ENCODE data around the gene ATG9A. TPM values are rescaled to one million over a fixed set of nuclear protein-coding genes. Genes with fewer than 3 reads are reported as not detected.

ATG9A gene
- total RNA-seq, 1 experiment from 2014 or later, result 46.4 TPM

DNA sequence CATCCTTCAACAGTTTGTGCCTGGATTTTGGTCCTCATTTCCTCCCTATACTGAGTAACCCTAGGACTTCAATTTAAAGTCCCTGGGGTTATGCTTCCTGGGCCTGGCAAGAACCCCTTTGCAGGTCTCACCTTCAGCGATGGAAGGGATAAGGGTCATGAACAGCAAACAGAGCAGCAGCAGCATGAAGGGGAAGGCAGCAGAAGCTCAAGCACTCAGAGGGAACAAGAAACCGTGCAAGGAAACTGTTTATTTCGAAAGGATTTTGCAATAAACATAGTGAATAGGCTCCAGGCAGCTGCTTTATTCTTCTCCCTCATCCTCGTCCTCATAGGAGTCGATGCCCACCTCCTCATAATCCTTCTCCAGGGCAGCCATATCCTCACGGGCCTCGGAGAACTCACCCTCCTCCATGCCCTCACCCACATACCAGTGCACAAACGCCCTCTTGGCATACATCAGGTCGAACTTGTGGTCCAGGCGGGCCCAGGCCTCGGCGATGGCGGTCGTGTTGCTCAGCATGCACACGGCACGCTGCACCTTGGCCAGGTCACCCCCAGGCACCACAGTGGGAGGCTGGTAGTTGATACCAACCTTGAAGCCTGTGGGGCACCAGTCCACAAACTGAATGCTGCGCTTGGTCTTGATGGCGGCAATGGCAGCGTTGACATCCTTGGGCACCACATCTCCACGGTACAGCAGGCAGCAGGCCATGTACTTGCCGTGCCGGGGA, 20.8 kb upstream of the ATG9A start:
- TF ChIP-seq, protein P1, sequence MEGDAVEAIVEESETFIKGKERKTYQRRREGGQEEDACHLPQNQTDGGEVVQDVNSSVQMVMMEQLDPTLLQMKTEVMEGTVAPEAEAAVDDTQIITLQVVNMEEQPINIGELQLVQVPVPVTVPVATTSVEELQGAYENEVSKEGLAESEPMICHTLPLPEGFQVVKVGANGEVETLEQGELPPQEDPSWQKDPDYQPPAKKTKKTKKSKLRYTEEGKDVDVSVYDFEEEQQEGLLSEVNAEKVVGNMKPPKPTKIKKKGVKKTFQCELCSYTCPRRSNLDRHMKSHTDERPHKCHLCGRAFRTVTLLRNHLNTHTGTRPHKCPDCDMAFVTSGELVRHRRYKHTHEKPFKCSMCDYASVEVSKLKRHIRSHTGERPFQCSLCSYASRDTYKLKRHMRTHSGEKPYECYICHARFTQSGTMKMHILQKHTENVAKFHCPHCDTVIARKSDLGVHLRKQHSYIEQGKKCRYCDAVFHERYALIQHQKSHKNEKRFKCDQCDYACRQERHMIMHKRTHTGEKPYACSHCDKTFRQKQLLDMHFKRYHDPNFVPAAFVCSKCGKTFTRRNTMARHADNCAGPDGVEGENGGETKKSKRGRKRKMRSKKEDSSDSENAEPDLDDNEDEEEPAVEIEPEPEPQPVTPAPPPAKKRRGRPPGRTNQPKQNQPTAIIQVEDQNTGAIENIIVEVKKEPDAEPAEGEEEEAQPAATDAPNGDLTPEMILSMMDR (conservative IDR thresholded peaks at IDR 0.05), result no peak
- no peak overlapping the region for H3K27ac ChIP-seq (ENCODE audit: insufficient read length, low read depth, low read length)

More for the DNA sequence above, 20.8 kb upstream of the ATG9A start:
- Histone ChIP-seq H2BK12ac (ENCODE audit: insufficient read length, low read depth, low read length) (no peak overlapping the region), H4K20me1 (ENCODE audit: control insufficient read depth, insufficient read depth, insufficient read length) (no peaks in the 10 kb centered on the region), H3K4me2 (ENCODE audit: insufficient read depth, insufficient read length, low read length) (no peak overlapping the region), H3K4me1 (ENCODE audit: insufficient read depth, low read length) (peaks cover 5% of the 10 kb centered on the region), H2BK120ac (ENCODE audit: low read depth, low read length, poor library complexity, severe bottlenecking) (no peak overlapping the region), H3K27me3 (ENCODE audit: insufficient read depth, low read length) (peaks cover 8% of the 10 kb centered on the region), H4K5ac (ENCODE audit: insufficient read length, low read depth, low read length) (no peak overlapping the region), H4K8ac (replicated peaks; ENCODE audit: insufficient read length, low read depth, low read length) (no peak overlapping the region), H3K9me3 (ENCODE audit: control insufficient read depth, low read depth, low read length) (no peaks in the 10 kb centered on the region), H3K4ac (ENCODE audit: low read depth, low read length) (no peak overlapping the region), H2BK15ac (ENCODE audit: low read depth, low read length) (no peak overlapping the region), H2AK5ac (ENCODE audit: insufficient read length, low read length) (no peak overlapping the region), H4K91ac (ENCODE audit: insufficient read length, low read depth, low read length) (no peak overlapping the region), H3K56ac (ENCODE audit: insufficient read length, low read depth, low read length) (no peak overlapping the region), H3T11ph (ENCODE audit: low read length) (no peak overlapping the region), H3K23me2 (ENCODE audit: insufficient read length, low read depth, low read length, poor library complexity, severe bottlenecking) (peaks cover 22% of the 10 kb centered on the region), H2AFZ (ENCODE audit: low read length) (no peak overlapping the region), H3K18ac (ENCODE audit: insufficient read length, low read depth, low read length) (no peak overlapping the region), H3K79me1 (ENCODE audit: insufficient read depth, low read depth, low read length, poor library complexity, severe bottlenecking) (no peaks in the 10 kb centered on the region), H3K23ac (ENCODE audit: insufficient read length, low read depth, low read length) (no peak overlapping the region), H3K14ac (ENCODE audit: insufficient read depth, low read length) (no peak overlapping the region), H3K9ac (ENCODE audit: extremely low read depth, insufficient read length, low read length) (no peak overlapping the region), H2BK5ac (ENCODE audit: insufficient read length, low read length) (no peak overlapping the region), H2BK20ac (ENCODE audit: low read depth, low read length, poor library complexity, severe bottlenecking) (no peak overlapping the region), H3K79me2 (ENCODE audit: insufficient read depth, low read length) (no peaks in the 10 kb centered on the region)
- H3K4me1 Mint-ChIP-seq, result peaks cover 33 to 45% of the 10 kb centered on the region in 2 experiments
- no peaks in the 10 kb centered on the region; a peak in 1 of 5 replicates for H3K9me3 Mint-ChIP-seq
- peaks cover 9 to 24% (median 23%) of the 10 kb centered on the region in 3 experiments; a peak in 6 of 7 replicates for H3K36me3 Mint-ChIP-seq (ENCODE audit: insufficient read depth in 1 of 3, low read depth in 3 of 3)
- H3K27me3 Mint-ChIP-seq (ENCODE audit: low read depth), result peaks cover 44% of the 10 kb centered on the region
- no peak overlapping the region for H3K4me3 Mint-ChIP-seq
- WGBS (ENCODE audit: extremely low coverage, insufficient read length, low lambda C conversion rate), result no CpG with 5 or more reads among the region's 22 CpGs
- H3K27ac Mint-ChIP-seq, result peak overlapping the region in 2 of 3 experiments; percentile 29 to 81; a peak in 2 of 7 replicates
- DNase-seq, result no peak

Measured in H9 (cell line).